H1 (cell line): Measurements from ENCODE around the gene SERPINB6. TPM values are rescaled to one million over a fixed set of nuclear protein-coding genes. Genes with fewer than 3 reads are reported as not detected.

ENCODE experiments used
- EP300 ChIP-seq, 2 experiments: IDR thresholded peaks; 1 replicate in 1 of 2; 2 replicates in 1 of 2; pipeline ENCODE4 v1.6.1; 2011 to 2012; ENCODE audit warnings: low read depth in 2 of 2, low read length in 2 of 2, mild to moderate bottlenecking in 2 of 2, borderline replicate concordance in 1 of 2, inconsistent platforms in 1 of 2, moderate library complexity in 1 of 2
- PHF8 ChIP-seq: fragments of 200-600 bp; sonication (generic); conservative IDR thresholded peaks from 2 replicates; pipeline ENCODE4 v1.7.1; 2012; ENCODE audit warnings: low read depth, mild to moderate bottlenecking, inconsistent platforms, low read length, moderate library complexity
- RNF2 ChIP-seq: fragments of 200-900, 300-1000 bp; sonication (generic); IDR thresholded peaks from 2 replicates; pipeline ENCODE4 v1.7.1; 2016; ENCODE audit warnings: borderline replicate concordance, low read depth, mild to moderate bottlenecking, antibody characterized with exemption, low read length; ENCODE audit not compliant: poor library complexity, severe bottlenecking; ENCODE audit errors: missing control alignments
- USF2 ChIP-seq: IDR thresholded peaks from 2 replicates; pipeline ENCODE4 v1.6.1; 2011; ENCODE audit warnings: low read length, improper control_type of control experiment
- polyA plus RNA-seq, 7 experiments: library from polyadenylated mRNA; depleted of rRNA in 3 of 7; stranded (reverse) in 5 of 7; unstranded in 2 of 7; fragments of >200 nt in 5 of 7; fragments of 200-250 nt in 2 of 7; gene quantifications; 1 replicate in 5 of 7; 2 replicates in 1 of 7; 4 replicates in 1 of 7; pipeline versions ENCODE4 v1.2.1 to v1.2.3, GENCODE V29; 2011 to 2013; ENCODE audit warnings: missing spikeins in 2 of 7, mixed read lengths in 2 of 7
- total RNA-seq: library from RNA; stranded (reverse); fragmentation: NEBNext Ultra II Directional; extraction: Animal tissue kit (Norgen Biotek cat#: 25700); gene quantifications from 2 replicates; pipeline ENCODE4 v1.2.1, GENCODE V29; 2021

The SERPINB6 gene
- total and polyA plus RNA-seq, 2 of the 8 experiments (the other 6 are each of a cell fraction or from before 2014, with no cell fraction given): 27.2 to 29.4 TPM

DNA sequence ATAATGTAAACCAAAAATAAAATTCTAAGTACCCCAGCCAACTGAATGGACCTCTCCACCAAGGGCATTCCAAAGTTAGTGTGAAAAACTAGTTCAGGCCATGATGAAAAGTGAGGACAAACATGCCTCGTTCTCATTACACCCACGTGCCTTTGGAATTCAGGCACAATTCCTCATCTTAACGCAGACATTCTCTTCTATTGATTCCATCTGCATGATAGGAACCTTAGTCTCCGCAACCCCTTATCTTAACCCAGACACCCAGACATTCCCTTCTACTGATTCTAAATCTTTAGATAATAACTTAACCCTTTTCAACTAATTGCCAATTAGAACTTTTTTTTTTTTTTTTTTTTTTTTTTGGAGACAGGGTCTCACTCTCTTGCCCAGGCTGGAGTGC is 7.6 kb upstream of the SERPINB6 start (continued):
- no peak for TF ChIP-seq USF2
- no peak for TF ChIP-seq EP300 (IDR thresholded peaks at IDR 0.05; ENCODE audit: borderline replicate concordance in 1 of 2, low read depth in 2 of 2, low read length in 2 of 2)
- TF ChIP-seq RNF2: no peak
- TF ChIP-seq PHF8: no peak
